PC-3 (cell line): Measurements from ENCODE around the gene NXPH1. TPM values are rescaled to one million over a fixed set of nuclear protein-coding genes. Genes with fewer than 3 reads are reported as not detected.

Experiments used
- ATAC-seq: fragments of 200-7000 bp; cut with Tn5 transposase; 2 replicates; pipeline ENCODE4 v1.9.1; 2020; ENCODE audit warnings: mild to moderate bottlenecking, moderate library complexity
- BruUV-seq: library from RNA; stranded (reverse); fragments of 400-500 nt; replicated peaks from 2 replicates; lab custom pipeline; 2021; lab: Mats Ljungman, UMichigan
- CTCF ChIA-PET: fragments of 300-600 bp; sonication (Branson Sonifier 250); formaldehyde crosslinking; loops from one replicate; lab custom pipeline; 2022; ENCODE audit warnings: antibody characterized with exemption; lab: Charles Lee
- POLR2A ChIA-PET: fragments of 300-600 bp; sonication (Branson Sonifier 250); formaldehyde crosslinking; loops from one replicate; lab custom pipeline; 2022; ENCODE audit warnings: antibody characterized with exemption; ENCODE audit not compliant: unreplicated experiment; lab: Charles Lee
- DNase-seq: peaks from one replicate; pipeline ENCODE4 v3.0.0-alpha.2; 2015
- H2AFZ ChIP-seq: fragments of 300-600 bp; sonication (generic); 2 replicates; pipeline ENCODE4 v1.6.0; 2016; ENCODE audit warnings: antibody characterized with exemption, low read length
- H3F3A ChIP-seq: fragments of 300-600 bp; sonication (generic); one replicate; pipeline ENCODE4 v1.6.0; 2017; ENCODE audit warnings: antibody characterized with exemption, low read length, control low read depth, mild to moderate bottlenecking; ENCODE audit not compliant: unreplicated experiment
- H3K27ac ChIP-seq: fragments of 300-600 bp; sonication (generic); 2 replicates; pipeline ENCODE4 v1.5.1; 2016; ENCODE audit warnings: mild to moderate bottlenecking, low read length
- H3K27me3 ChIP-seq: fragments of 300-600 bp; sonication (generic); 2 replicates; pipeline ENCODE4 v1.6.1; 2016; ENCODE audit warnings: low read length, mixed read lengths
- H3K36me3 ChIP-seq: fragments of 300-600 bp; sonication (generic); 2 replicates; pipeline ENCODE4 v1.6.1; 2016; ENCODE audit warnings: low read depth, mixed run types, low read length, mixed read lengths
- H3K4me1 ChIP-seq: fragments of 300-600 bp; sonication (generic); 2 replicates; pipeline ENCODE4 v1.5.1; 2016; ENCODE audit warnings: low read length; ENCODE audit not compliant: insufficient read depth
- H3K4me2 ChIP-seq: fragments of 300-600 bp; sonication (generic); 2 replicates; pipeline ENCODE4 v1.6.0; 2016; ENCODE audit warnings: low read length
- H3K4me3 ChIP-seq: fragments of 300-600 bp; sonication (generic); 2 replicates; pipeline ENCODE4 v1.5.1; 2016; ENCODE audit warnings: mild to moderate bottlenecking, low read length, mixed read lengths
- H3K79me2 ChIP-seq: fragments of 300-600 bp; sonication (generic); 2 replicates; pipeline ENCODE4 v1.6.1; 2017; ENCODE audit warnings: low read length, mixed read lengths
- H3K9ac ChIP-seq: fragments of 300-600 bp; sonication (generic); 2 replicates; pipeline ENCODE4 v1.6.0; 2016; ENCODE audit warnings: mild to moderate bottlenecking, low read length
- H3K9me2 ChIP-seq: fragments of 300-600 bp; sonication (generic); replicated peaks from 2 replicates; pipeline ENCODE4 v1.6.1; 2016; ENCODE audit warnings: mixed run types, low read length, mixed read lengths
- H3K9me3 ChIP-seq: fragments of 300-600 bp; sonication (generic); 2 replicates; pipeline ENCODE4 v1.6.1; 2016; ENCODE audit warnings: low read length, mixed read lengths
- H4K20me1 ChIP-seq: fragments of 300-600 bp; sonication (generic); 2 replicates; pipeline ENCODE4 v1.6.1; 2016; ENCODE audit warnings: low read length, mixed read lengths
- CTCF ChIP-seq: fragments of 300-600 bp; sonication (generic); conservative IDR thresholded peaks from 2 replicates; pipeline ENCODE4 v1.5.1; 2017; ENCODE audit warnings: antibody characterized with exemption, low read depth, mild to moderate bottlenecking, low read length
- EZH2 ChIP-seq: fragments of 300-600 bp; sonication (generic); IDR thresholded peaks from one replicate; pipeline ENCODE4 v1.6.1; 2017; ENCODE audit warnings: antibody characterized with exemption, mild to moderate bottlenecking, low read length; ENCODE audit not compliant: unreplicated experiment
- EZH2phosphoT487 ChIP-seq: fragments of 300-600 bp; sonication (generic); IDR thresholded peaks from 2 replicates; pipeline ENCODE4 v1.6.1; 2018; ENCODE audit warnings: mild to moderate bottlenecking, antibody characterized with exemption, low read length, borderline replicate concordance
- intact Hi-C: fragments of 100-400 bp; cut with micrococcal nuclease; formaldehyde crosslinking; loops from 2 replicates; pipeline ENCODE4 v1.9.0; 2023
- total RNA-seq: library from RNA; depleted of rRNA; stranded (reverse); fragments of >200 nt; gene quantifications from 2 replicates; pipeline ENCODE4 v1.2.3, GENCODE V29; 2014

Gene NXPH1
- total RNA-seq, 1 experiment from 2014 or later = not detected

DNA sequence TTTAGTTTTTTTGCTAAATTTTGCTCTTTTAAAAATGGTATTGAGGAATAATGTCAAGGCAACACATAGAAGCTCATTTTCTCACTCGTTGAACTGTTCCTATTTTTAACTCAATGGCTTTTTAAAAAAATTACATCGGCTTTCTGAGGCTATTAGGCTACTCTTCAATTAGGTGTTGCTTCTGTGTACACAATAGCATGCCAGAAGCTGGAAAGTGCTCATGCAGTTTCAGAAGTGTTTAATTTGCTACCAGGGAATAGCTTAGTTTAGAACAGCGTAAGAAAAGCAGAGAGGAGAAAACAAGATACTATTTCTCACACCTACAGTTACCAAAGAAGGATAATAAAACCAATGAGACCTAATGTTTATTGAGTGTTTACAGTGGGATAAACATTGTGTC is 157.4 kb downstream of the NXPH1 start:
- DNase-seq (no peak), ATAC-seq (no peak)
- no TSS peak for BruUV-seq
- H3K4me3 ChIP-seq = no peak overlapping the region
- CTCF ChIA-PET = no interaction called here
- H3K27ac ChIP-seq = no peak overlapping the region
- TF ChIP-seq EZH2 = no peak
- TF ChIP-seq EZH2phosphoT487 = no peak
- no peak for TF ChIP-seq CTCF
- no peaks in the 10 kb centered on the region for H3K4me1 ChIP-seq
- no peak overlapping the region for H2AFZ ChIP-seq
- H4K20me1 ChIP-seq = no peaks in the 10 kb centered on the region
- no peaks in the 10 kb centered on the region for H3F3A ChIP-seq
- H3K79me2 ChIP-seq = no peaks in the 10 kb centered on the region
- no peaks in the 10 kb centered on the region for H3K9me2 ChIP-seq
- POLR2A ChIA-PET = no interaction called here
- H3K36me3 ChIP-seq = no peaks in the 10 kb centered on the region
- no peaks in the 10 kb centered on the region for H3K27me3 ChIP-seq
- H3K4me2 ChIP-seq = no peak overlapping the region
- H3K9ac ChIP-seq = no peak overlapping the region
- intact Hi-C loops = no loop called here
- H3K9me3 ChIP-seq = no peaks in the 10 kb centered on the region

DNA sequence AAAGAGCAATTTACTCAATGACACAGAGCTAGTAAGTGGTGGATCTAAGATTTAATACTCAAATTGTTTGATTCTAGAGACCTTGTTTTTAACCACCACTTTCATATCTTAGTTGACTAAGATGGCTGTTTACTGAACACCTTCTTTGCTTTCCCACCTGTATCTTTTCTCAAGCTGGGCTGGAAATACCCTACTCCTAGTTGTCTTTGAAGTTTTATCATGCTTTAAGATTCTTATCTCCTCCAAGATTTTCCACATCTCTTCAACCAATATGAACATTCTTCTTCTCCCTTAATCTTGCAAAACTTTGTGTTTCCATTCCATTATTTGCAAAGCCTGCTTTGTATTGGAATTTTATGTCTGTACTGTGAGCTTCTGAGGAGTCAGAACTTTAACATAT is 157.9 kb downstream of the NXPH1 start:
- no peak for TF ChIP-seq EZH2
- no peaks in the 10 kb centered on the region for H3K9me3 ChIP-seq
- POLR2A ChIA-PET = no interaction called here
- no peaks in the 10 kb centered on the region for H3K4me1 ChIP-seq
- H3K9ac ChIP-seq = no peak overlapping the region
- no peaks in the 10 kb centered on the region for H4K20me1 ChIP-seq
- no peaks in the 10 kb centered on the region for H3K27me3 ChIP-seq
- H3K4me3 ChIP-seq = no peak overlapping the region
- CTCF ChIA-PET = no interaction called here
- ATAC-seq = no peak
- H3K36me3 ChIP-seq = no peaks in the 10 kb centered on the region
- BruUV-seq = no TSS peak
- H3K79me2 ChIP-seq = no peaks in the 10 kb centered on the region
- no peak overlapping the region for H3K27ac ChIP-seq
- no peak for DNase-seq
- no peak overlapping the region for H3K4me2 ChIP-seq
- no peaks in the 10 kb centered on the region for H3K9me2 ChIP-seq
- H3F3A ChIP-seq = no peaks in the 10 kb centered on the region
- intact Hi-C loops = no loop called here
- H2AFZ ChIP-seq = no peak overlapping the region

DNA sequence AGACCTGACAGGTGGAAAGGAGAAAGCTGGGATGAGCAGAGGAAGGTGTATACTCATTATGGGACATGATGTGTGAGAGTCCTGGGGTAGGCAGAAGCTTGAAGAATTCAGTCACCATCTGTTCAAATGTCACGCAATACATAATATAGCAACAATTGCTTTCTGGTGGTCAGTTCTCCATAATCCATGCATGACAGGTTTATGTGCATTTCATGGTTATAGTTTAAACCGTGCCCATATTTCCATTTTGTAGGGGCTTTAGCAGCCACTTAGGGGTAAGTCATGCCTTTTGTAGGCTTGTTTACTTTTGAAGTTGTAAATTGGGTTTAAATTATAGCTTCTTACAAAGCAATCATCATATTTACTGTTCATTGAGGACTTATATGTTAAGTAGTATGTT is 158.8 kb downstream of the NXPH1 start:
- DNase-seq = no peak
- Histone ChIP-seq H3K4me1 (no peaks in the 10 kb centered on the region), H3F3A (no peaks in the 10 kb centered on the region), H3K4me3 (no peak overlapping the region), H3K9me3 (no peaks in the 10 kb centered on the region), H3K9ac (no peak overlapping the region), H3K4me2 (no peak overlapping the region), H3K36me3 (no peaks in the 10 kb centered on the region), H3K9me2 (no peaks in the 10 kb centered on the region), H3K79me2 (no peaks in the 10 kb centered on the region), H3K27me3 (no peaks in the 10 kb centered on the region), H3K27ac (no peak overlapping the region), H4K20me1 (no peaks in the 10 kb centered on the region), H2AFZ (no peak overlapping the region)
- POLR2A ChIA-PET = no interaction called here
- TF ChIP-seq CTCF = no peak
- no peak for TF ChIP-seq EZH2phosphoT487
- TF ChIP-seq EZH2 = no peak
- no peak for ATAC-seq
- intact Hi-C loops = no loop called here
- no TSS peak for BruUV-seq
- CTCF ChIA-PET = no interaction called here
